Coronary artery (tissue), 2 donors: Measurements from ENCODE around the gene SLC6A9.

Experiments
- DNase-seq: peaks from one replicate; pipeline ENCODE4 v3.0.0-alpha.2; 2017; ENCODE audit warnings: low spot score
- H3K27ac ChIP-seq, 2 donors: fragments of 200-600 bp; sonication (generic); one replicate each; pipeline ENCODE4 v1.5.1; 2016 to 2019
- H3K4me3 ChIP-seq: fragments of 200-600 bp; sonication (generic); 2 replicates; pipeline ENCODE4 v1.5.1; 2016; ENCODE audit warnings: mild to moderate bottlenecking, moderate library complexity
- CTCF ChIP-seq: fragments of 200-600 bp; sonication (generic); IDR thresholded peaks from one replicate; pipeline ENCODE4 v1.5.1; 2019; ENCODE audit warnings: antibody characterized with exemption

The SLC6A9 gene

GRCh38 chr1:43954036-43954435 lies 77.2 kb downstream of the SLC6A9 start:
- no peak for TF ChIP-seq CTCF
- H3K27ac ChIP-seq: no peak overlapping the region
- H3K4me3 ChIP-seq: no peak overlapping the region
- no peak for DNase-seq

GRCh38 chr1:43953361-43953760 lies 77.9 kb downstream of the SLC6A9 start:
- no peak overlapping the region for H3K27ac ChIP-seq
- no peak for DNase-seq
- no peak for TF ChIP-seq CTCF

GRCh38 chr1:43952731-43953346 lies 78.4 kb downstream of the SLC6A9 start:
- Histone ChIP-seq H3K4me3 (no peak overlapping the region), H3K27ac (no peak overlapping the region)
- no peak for DNase-seq
- no peak for TF ChIP-seq CTCF

More at GRCh38 chr1:43953361-43953760, 77.9 kb downstream of the SLC6A9 start:
- H3K4me3 ChIP-seq: no peak overlapping the region

GRCh38 chr1:43951021-43951985 lies 80.0 kb downstream of the SLC6A9 start:
- no peak for DNase-seq
- no peak for TF ChIP-seq CTCF
- Histone ChIP-seq H3K27ac (no peak overlapping the region), H3K4me3 (no peak overlapping the region)

- no peak for TF ChIP-seq CTCF
- no peak for DNase-seq
- Histone ChIP-seq H3K4me3 (no peak overlapping the region), H3K27ac (no peak overlapping the region)
These were observed 81.6 kb downstream of the SLC6A9 start for GRCh38 chr1:43949678-43950077.

GRCh38 chr1:43947874-43948437 lies 83.3 kb downstream of the SLC6A9 start:
- Histone ChIP-seq H3K27ac (peak overlapping the region; percentile 92 to 98), H3K4me3 (peak overlapping the region; percentile 98)
- TF ChIP-seq CTCF: no peak
- no peak for DNase-seq
